GM19328 (cell line): ENCODE measurements around the gene PCSK9.

Source experiments
- ATAC-seq: cut with Tn5 transposase; IDR thresholded peaks from one replicate; pipeline ENCODE4 v1.9.1; 2021; ENCODE audit warnings: mild to moderate bottlenecking, moderate library complexity; ENCODE audit not compliant: unreplicated experiment

Gene PCSK9

DNA sequence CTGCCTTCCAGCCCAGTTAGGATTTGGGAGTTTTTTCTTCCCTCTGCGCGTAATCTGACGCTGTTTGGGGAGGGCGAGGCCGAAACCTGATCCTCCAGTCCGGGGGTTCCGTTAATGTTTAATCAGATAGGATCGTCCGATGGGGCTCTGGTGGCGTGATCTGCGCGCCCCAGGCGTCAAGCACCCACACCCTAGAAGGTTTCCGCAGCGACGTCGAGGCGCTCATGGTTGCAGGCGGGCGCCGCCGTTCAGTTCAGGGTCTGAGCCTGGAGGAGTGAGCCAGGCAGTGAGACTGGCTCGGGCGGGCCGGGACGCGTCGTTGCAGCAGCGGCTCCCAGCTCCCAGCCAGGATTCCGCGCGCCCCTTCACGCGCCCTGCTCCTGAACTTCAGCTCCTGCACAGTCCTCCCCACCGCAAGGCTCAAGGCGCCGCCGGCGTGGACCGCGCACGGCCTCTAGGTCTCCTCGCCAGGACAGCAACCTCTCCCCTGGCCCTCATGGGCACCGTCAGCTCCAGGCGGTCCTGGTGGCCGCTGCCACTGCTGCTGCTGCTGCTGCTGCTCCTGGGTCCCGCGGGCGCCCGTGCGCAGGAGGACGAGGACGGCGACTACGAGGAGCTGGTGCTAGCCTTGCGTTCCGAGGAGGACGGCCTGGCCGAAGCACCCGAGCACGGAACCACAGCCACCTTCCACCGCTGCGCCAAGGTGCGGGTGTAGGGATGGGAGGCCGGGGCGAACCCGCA is at the start of gene PCSK9:
Gene PCSK9 (plus strand): TSS at position 207 of the 741 bp plus-strand sequence. CDS start 290 bp downstream, at position 497.
- ATAC-seq = no peak

DNA sequence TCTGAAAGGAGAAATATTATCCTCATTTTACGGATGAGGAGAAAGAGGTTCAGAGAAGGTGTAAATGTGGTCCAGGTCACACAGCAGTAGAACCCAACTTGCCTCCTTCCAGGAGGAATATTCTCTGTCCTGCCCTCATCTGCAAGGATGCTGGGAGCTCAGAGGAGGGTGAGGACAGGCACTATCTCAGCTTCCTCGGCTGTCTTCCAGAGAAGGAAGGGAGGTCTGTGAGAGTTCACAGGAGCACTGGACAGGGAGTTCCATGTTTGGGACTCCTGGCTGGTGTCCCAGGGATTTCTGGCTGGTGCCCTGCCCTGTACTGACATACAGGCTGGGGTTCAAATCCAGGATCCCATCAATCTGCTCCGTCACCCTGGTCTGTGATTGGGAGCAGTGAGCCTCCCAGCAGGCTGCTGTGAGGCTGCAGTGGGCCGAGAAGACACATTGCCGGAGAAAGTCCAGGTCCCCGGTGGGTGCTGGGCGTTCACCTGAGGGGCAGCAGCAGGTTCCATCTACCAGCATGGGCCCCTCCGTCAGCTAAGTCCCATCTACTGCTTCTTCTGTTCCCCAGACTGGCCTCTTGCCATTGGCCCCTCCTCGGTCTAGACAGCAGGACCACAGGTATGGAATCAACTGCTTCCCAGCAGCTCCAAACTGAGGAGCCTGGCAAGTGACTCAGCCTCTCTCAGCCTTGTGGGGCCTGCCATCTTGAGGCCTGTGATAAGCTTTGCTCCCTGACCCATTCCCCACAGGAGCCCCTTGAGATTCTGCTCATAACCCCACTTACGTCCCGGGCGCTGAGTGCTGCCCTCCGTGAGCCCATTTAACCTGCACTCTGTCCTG is 49.2 kb upstream of the PCSK9 start:
- ATAC-seq = no peak

DNA sequence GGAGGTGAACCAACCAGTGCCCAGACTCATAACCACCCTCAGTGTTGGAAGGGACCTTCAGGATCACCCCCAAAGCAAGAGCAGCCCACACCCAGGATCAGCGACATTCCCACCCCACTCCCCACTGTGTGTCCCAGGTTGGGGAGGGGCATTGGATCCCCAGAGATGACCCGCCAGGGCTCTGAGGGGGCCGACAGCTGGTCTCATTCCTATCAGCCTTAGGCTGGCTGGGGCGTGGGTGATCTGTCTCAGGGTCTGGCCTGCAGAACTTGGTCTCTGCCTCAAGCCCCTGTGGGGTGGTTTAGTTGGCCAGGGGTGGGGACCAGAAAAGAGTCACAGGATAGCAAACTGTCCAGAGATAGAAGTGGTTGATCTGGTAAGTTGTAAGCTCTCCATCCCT is 48.4 kb upstream of the PCSK9 start:
- no peak for ATAC-seq

DNA sequence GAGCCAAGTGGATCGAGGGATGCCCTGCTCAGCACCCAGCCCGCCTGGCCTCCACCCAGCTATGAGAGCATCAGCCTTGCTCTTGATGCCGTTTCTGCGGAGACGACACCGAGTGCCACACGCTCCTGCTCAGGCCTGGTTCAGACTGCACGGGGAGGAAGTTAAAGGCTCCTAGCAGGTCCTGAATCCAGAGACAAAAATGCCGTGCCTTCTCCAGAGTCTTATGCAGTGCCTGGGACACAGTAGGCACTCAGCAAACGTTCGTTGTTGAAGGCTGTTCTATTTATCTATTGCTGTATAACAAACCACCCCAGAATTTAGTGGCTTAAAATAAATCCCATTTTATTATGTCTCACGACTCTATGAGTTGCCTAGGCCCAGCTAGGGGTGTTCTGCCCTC is 47.4 kb upstream of the PCSK9 start:
- no peak for ATAC-seq

DNA sequence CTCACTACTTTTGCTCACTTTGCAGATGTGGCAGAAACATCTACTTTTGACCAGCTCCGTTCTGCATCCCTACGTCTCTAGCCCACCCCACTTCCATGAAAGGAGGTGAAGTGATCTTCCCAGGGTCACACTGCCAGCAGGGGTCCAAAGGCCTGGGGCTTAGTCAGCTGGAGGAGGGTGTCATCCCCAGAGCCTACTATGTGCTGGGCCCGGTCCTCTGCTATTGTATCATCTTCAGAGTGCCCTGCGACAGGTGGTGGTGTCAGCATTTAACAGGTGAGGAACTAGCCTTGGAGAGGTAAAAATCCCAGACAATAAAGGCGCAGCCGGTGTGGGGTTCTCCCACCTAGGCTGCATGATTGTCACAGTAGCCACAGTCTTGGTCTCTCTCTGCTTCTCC is 46.2 kb upstream of the PCSK9 start:
- no peak for ATAC-seq

DNA sequence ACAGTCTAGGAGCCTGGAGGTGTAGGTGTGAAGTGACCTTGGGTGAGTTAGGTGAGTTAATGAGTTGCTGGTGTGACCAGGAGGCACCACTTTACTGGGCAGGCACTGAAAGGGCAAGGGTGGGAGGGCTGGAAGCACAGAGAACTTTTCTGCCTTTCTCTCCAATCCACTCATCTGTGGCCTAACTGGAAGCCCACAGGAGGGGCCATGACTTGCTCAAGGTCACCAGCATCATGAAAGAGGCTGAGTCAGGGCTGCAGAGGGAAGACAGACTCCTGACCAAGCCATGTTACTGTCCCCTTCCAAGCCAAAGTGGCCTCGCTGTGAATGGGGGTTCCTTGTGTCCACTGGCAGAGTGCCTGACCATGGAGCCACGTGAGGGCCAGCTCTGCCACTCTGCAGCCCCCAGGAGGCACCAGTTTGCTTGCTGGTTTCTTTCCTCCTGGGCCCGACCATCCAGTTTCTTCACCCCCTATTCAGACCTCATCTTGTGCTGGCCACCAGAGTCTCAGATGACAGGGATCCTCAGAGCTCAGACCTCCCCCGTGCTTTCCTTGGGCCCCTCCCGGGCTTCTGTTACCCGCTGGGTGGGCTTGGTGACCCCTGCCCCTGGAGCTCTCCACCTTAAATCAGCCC is 44.9 kb upstream of the PCSK9 start:
- no peak for ATAC-seq

DNA sequence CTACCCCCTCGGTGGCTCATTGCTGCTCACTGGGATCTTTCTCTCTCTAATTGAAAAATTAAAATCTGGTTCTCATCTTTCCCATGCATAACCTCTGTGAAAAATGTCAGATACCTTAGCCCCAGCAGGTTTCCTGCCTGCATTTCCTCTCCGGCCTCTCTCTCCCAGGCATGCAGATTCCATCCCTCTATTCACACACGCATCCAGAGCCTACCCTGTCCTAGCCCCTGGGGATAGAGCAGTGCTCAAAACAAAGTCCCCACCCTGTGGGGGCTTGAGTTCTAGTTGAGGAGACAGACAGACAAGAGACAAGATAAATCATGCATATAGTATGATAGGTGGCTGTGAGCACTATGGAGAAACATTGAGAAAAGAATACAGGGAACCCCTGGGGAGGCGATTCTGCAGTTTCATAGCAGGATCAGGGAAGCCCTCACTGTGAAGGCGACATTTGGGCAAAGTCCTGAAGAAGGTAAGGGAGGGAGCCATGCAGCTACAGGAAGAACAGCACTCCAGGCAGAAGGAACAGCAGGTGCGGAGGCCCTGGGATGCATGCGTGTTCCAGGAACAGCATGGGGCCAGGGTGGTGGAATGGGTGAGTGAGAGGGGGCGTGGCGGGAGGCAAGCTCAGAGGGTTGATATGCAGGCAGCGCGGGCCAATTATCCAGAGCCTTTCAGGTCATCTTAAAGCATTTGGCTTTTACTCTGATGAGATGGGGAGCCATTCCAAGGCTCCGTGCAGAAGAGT is 44.2 kb upstream of the PCSK9 start:
- no peak for ATAC-seq

DNA sequence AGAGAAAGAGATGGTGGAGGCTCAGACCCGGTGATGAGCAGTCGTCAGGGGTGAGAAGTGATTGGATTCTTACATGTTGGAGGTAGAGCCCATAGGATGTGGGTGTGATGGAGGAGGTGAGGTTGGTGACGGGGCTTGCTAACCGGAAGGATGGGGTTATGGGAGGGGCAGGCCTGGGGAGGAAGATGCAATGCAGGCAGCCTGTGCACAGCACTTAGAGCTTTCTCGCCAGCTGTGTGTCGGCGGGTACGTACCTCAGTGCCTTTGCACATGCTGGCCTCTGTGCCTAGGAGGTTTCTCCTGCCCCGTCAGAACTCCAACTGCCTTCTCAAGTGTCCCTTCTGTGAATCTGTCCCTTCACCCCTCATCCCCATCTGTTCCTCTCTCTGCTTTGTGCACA is 43.5 kb upstream of the PCSK9 start:
- no peak for ATAC-seq

DNA sequence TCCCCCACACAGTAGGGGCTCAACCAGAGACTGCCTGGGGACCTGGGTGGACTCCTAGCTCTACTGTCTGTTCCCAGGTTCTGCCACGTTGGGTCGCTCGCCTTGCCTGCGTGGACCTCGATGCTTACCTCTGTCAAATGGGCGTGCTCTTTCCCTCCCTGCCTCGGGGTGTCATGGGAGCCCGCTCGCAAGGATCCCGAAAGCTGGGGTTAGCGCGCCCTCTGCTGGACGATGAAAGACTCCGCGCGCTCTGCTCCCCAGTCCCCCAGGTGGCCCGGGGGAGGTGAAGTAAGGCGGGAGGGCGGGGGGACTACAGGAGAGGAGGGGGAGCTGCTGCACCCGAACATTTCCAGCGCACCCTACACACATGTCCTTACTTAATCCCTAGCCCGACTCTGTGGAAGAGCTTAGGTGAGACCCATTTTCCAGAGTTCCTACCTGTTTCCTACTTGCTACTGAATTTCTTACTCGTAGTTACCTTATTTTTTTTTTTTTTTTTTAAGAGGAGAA is 42.9 kb upstream of the PCSK9 start:
- ATAC-seq = peak; percentile 60

DNA sequence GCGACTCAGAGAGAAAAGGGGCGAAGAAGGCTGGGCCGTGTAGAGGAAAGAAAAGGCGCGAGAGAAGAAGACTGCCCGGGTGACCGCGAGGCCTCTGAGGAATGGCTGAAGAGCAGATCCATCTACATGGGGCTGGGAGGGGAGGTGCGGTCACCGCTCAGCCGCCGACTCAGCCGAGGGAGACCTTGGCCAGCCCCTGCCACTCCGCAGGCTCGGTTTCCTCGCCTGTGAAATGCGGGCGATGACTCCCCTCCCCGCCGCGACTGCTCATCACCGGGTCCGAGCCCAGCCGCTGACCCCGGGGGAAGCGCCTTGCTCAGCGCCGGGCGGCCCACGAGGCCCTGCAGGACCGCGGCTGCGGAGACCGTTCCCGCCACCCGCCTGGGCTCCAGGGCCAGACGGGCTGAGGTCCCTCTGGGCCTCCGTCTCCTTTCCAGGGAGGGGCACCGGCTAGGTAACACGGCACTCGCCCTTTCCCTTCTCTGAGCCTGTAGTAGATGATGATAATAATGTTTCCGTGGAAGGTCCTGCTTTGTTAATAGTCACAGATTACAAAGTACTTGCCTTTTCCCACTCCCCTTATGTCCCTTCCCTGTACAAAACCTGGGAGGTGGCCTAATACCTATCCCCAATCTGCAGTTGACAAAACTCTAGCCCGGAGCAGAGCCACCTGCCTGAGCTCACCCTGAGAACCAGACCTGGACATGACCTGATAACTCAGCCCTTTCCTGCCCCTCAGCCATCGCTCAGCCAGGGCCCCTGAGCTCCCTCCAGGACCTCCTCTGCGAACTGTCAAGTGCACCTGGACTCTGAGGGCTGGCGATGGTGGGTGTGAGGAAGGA is 42.3 kb upstream of the PCSK9 start:
- no peak for ATAC-seq

DNA sequence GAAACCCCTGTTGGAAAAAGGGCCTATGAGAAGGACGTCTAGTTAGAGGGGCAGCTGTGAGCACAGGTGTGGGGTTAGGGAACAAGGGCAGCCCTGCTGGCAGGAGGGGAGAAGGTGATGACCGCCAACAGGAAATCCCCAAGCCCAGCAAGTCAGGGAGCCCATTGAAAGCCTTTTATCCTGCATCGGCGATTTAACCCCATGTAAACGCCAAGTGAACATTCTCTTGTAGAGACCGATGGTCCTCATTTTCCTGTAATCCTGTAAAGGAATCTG is 41.7 kb upstream of the PCSK9 start:
- ATAC-seq = no peak

DNA sequence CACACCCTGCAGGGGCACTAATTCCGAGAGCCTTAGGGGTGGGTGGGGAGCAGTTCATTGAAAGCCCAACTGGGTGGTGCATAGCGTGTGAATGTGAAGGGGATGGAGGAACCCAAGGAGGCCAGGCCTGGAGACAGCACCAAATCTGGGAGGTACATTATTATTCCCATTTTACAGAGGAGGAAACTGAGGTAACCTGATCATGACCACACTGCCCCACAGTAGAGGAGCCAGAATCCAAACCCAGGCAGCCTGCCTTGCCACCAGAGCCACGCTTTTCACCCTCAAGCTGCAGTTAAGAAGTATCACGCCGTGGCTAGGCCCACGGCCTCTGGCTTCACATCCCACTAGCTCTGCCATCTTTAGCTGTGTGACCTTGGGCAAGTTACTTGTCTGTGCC is 41.2 kb upstream of the PCSK9 start:
- no peak for ATAC-seq

DNA sequence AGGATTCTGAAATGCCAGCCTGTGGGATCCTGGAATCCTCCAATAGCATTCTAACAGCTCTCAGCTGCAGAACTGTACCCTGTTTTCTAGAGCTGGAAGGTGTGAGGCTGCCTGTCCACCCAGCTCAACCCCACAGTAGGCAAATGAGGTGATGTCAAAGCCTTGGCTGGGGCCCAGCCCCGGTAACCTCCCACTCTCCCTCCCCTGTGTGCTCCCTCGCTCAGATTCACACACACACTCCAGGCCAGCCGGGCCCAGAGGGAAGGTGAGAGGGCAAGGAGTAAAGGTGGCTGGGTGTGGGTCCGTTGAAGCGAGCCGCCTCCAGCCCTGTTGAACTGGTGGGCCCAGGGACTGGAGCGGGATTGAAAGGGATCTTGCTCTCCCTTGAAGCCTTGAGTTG is 40.7 kb upstream of the PCSK9 start, which contains the start of gene BSND:
Gene BSND (plus strand): TSS at position 257 of the 400 bp plus-strand sequence. CDS start 254 bp downstream, outside the sequence.
- ATAC-seq = no peak

DNA sequence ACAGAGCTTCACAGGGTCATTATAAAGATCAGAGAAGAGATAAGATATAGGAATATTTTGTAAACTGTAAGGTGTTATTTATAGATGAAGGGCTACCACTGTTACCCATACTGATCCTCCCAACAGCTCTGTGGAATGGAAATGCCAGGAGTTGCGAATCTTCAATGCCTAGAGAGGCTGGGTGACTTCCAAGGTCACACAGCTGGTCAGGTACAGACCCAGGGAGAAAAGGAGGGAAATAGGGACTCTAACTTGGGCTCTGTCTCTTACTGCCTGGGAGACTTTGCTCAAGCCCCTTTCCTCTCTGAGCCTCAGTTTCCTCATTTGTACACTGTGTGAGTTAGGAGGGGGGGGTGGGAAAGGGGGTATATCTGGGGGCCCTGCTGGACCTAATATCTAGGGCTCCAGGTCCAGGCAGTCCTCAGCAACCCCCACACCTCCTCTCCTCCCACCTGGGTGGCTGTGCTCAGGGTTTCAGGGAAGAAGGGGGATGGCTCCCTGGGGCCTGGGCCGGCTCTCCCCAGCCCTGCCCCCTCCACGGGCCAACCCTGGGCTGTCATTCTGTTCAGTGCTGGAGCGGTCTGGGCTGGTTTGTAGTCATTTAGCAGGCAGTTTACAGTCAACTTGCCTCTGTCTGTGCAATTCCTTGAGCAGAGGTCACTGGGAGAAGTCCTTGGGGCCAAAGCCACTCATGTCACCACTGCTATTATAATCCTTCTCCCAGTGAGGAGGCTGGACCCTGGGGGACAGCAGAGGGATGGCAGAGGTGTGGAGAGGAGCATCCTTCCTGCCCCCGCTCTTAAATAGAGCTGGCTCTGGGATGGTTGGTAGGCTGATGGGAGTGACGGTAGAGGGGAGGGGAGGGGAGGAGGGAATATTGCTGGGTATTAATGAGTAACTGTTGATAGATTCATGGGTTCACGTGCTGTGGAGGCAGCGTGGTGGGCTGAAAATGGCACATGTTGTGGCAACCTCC is 39.0 kb upstream of the PCSK9 start:
- ATAC-seq = no peak

DNA sequence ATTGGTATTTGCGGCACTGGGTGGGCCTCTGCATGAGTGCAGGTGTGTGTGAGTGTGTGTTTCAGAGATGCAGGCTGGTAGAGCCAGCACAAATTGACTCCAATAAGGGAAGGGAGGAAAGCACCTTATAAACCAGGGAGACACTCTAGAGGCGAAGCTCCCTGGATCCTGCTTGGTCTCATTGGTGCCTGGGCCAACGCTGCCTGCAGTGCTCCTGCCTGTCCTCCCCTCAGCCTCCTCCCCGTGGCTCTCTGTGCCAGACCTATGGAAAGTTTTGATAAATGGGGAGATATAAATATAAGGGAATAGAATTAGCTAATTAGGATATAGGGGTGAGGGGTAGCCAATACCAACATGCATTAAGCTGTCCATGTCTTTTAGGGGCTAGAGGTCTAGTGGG is 38.0 kb upstream of the PCSK9 start:
- ATAC-seq = no peak

DNA sequence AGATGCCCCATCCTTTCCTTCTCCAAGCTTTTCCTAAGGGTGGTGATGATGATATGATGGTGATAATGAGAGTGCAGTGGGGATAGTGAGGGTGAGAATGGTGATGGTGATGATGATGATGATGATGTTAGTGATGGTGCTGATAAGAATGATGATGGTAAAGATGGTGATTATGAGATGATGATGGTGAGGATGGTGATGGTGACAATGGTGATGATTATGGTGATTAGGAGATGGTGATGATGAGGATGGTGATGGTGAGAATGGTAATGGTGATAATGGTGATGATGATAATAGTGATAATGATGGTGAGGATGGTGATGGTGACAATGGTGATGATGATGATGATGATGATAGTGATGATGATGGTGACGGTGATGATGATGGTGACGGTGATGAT is 36.7 kb upstream of the PCSK9 start:
- ATAC-seq = no peak

DNA sequence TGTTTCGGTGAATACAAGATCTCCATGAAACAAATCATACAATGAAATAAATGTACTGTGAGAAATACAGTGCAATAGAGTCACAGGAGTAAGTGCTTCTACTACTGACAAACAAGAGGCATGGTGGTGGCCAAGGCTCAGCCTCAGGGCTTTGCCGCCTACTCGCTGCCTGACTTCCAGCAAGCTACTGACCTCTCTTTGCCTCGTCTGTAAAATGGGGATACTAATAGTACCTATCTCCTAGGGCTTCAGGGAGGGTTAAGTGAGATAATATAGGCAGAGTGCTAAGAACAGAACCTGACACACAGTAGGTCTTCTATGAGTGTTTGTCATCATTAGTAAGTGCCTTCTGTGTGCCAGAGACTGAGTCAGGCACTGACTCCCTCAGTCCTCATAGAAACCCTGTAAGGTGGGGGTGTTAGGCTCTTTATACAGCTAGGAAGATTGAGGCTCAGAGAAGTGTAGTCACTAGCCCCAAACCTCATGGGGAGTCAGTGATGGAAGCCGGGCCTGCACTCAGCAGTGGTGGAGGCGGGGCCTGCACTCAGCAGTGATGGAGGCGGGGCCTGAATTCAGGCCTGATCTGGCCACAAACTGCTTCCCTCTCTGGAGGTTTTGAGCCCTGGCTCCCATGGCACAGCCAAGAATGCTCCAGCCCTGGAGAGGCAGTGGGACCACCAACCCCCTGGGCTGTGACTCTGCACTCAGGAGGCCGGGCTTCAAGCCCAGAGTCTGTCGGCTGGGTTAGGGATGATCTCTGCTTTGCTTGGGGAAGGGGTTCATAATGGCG is 33.8 kb upstream of the PCSK9 start:
- no peak for ATAC-seq

DNA sequence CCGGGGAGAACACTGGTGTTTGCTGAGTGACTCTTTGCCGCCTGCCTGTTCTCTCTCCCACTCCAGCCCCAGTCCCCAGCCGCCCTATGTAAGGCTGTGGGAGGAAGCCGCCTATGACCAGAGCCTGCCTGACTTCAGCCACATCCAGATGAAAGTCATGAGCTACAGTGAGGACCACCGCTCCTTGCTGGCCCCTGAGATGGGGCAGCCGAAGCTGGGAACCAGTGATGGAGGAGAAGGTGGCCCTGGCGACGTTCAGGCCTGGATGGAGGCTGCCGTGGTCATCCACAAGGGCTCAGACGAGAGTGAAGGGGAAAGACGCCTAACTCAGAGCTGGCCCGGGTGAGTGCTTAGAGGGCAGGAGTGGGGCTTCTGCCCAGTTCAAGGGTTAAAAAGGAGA is 32.4 kb upstream of the PCSK9 start:
- no peak for ATAC-seq
